GM23248 (cell line): Measurements from ENCODE around the gene CAMK1D.

Experiments
- EZH2 ChIP-seq: fragments of 200-600 bp; sonication (generic); IDR thresholded peaks from 2 replicates; pipeline ENCODE4 v1.6.1; 2018; ENCODE audit warnings: antibody characterized with exemption, mild to moderate bottlenecking; ENCODE audit not compliant: insufficient read depth, poor library complexity, severe bottlenecking
- EZH2phosphoT487 ChIP-seq: fragments of 200-600 bp; sonication (generic); IDR thresholded peaks from 2 replicates; pipeline ENCODE4 v1.6.1; 2018; ENCODE audit warnings: antibody characterized with exemption, moderate library complexity, mild to moderate bottlenecking, low read depth; ENCODE audit not compliant: insufficient read depth

- no peak for TF ChIP-seq EZH2
- TF ChIP-seq EZH2phosphoT487 = no peak
Observed at GRCh38 chr10:12846718-12847117, 497.4 kb downstream of the CAMK1D start.
